ENCODE results near the gene IL11RA.
"Not testable (repeated sequence)": the region's sequence is repeated elsewhere in the genome, so short reads cannot be mapped to it uniquely, and the experiment has no call there.

Gene IL11RA

DNA sequence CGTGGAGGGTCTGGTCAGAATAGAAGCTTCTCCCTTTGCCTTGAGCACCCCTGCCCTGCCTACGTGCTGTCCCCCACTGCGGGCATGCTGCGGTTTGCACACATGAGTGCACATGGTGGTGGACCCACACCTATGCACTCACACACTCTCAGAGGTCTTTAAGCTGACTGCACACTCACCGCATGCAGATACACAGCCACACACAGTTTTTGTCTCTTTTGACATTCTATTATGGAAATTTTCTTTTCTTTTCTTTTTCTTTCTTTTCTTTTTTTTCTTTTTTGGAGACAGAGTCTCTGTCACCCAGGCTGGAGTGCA is 22.5 kb upstream of the IL11RA start:
- DNase-seq (ENCODE audit: low read depth), result no peak

- no peak for DNase-seq (ENCODE audit: low read depth)
Observed at GRCh38 chr9:34630402-34631154, 21.4 kb upstream of the IL11RA start.

GRCh38 chr9:34633166-34633565 is 18.8 kb upstream of the IL11RA start:
- no peak for DNase-seq (ENCODE audit: low read depth)

- DNase-seq (ENCODE audit: low read depth), result peak; percentile 64
Observed at GRCh38 chr9:34633851-34634550, 18.0 kb upstream of the IL11RA start.

GRCh38 chr9:34634551-34635248 is 17.3 kb upstream of the IL11RA start:
- no peak for DNase-seq (ENCODE audit: low read depth)

DNA sequence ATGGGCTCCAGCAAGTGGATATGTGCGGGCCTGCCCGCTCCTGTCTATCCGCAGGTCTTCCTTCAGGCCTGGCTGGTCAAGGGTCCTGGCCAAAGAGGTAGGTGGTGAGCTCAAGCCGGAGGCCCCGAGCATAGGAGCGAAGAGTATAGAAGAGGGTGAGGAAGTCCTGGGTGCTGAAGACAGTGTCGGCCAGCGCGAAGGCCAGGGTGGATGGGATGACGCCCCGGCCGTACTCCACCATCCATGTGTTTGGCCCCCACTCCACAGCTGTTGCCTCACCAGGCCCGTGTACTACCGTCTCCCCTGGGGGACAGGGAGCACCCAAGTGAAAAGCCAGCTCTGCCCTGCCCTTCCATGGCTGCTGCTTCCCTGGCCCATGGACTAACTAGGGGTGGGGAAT is 16.4 kb upstream of the IL11RA start:
- DNase-seq (ENCODE audit: low read depth), result no peak

- no peak for DNase-seq (ENCODE audit: low read depth)
Observed at GRCh38 chr9:34636791-34637355, 15.1 kb upstream of the IL11RA start.

GRCh38 chr9:34637356-34638137 is 14.4 kb upstream of the IL11RA start, which contains the start of gene SIGMAR1:
Gene SIGMAR1 (minus strand): TSS chr9:34637787. CDS start chr9:34637697, 90 bp downstream.
- peak; percentile 88 for DNase-seq (ENCODE audit: low read depth)

DNA sequence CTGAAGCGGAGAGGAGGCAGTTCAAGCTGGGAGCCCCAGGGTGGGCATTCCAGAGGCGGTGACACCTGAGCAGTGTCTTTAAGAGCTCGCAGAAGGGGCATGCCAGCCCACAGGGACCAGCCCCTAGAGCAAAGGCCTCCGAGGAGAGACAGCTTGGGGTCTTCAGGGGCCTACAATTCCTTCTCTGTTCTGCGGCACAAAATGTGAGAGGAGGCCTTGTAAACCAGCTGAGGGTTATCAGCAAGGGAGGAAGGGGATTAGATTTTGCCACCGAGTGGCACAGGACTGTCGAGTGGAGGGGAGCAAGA is 13.9 kb upstream of the IL11RA start:
- DNase-seq (ENCODE audit: low read depth), result no peak

GRCh38 chr9:34639322-34639721 is 12.7 kb upstream of the IL11RA start:
- not testable (repeated sequence) for DNase-seq (ENCODE audit: low read depth)

- no peak for DNase-seq (ENCODE audit: low read depth)
Observed at GRCh38 chr9:34642679-34643078, 9.3 kb upstream of the IL11RA start.

DNA sequence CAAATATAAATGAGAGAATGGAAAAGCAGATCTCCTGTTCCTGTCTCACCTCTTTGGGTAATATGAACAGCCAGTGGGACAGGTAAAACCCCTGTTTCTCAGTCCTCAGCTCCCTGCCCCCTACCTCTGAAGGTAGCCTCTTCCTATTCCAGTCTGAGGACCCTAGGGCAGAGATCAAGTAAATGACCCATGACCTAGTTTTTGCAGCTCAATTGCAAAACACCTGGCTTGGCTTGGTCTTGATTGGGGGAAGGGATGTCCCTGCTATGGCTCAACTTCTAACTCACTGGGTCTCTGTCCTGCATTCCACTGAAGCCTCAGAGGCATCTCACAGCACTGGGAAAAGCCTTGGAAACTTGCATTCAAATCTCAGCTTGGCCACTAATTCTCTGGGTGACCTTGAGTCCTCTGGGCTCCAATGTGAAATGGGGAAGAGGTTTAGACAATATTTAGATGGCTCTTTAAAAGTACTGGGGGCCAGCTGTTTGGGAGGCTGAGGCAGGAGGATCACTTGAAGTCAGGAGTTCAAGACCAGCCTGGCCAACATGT is 7.1 kb upstream of the IL11RA start:
- no peak for DNase-seq (ENCODE audit: low read depth)

DNA sequence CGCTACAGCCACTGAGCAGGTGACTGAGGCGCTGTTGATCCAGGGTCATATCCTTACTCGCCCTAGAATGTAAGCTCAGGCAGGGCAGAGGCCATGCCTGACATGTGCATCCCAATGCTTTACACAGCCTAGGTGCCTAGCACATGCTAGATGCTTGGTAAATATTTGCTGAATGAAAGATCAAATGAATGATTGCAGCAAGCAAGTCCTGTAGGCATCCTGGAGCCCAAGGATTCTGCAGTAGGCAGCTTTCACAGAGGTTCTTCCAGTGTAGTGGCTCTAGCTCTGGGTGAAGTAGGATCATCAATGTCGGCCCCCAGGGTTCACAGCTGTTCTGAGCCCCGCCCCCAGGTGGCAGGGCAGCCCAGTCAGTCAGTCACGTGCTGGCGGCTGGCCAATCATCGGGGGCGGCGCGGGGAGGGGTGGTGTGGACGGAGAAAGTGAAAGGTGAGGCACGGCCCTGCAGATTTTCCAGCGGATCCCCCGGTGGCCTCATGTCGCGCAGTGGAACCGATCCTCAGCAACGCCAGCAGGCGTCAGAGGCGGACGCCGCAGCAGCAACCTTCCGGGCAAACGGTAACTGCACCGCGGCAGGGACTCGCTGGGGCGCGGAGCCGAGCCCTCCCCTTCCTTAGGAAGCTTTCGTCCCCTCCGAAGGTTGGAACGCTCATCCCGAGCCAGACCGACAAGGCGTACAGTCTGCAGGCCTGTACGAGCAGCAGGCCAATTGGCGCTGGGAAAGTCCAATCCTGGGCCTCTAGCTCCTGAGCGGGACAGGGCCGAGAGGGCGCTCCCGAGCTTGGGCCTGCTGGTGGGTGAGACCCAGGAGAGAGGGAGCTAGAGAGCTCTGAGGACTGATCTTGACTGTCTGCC is 5.5 kb upstream of the IL11RA start, which contains the start of gene GALT:
Gene GALT (plus strand): TSS at position 465 of the 873 bp plus-strand sequence. CDS start 30 bp downstream, at position 495.
- peak; percentile 95 for DNase-seq (ENCODE audit: low read depth)

DNA sequence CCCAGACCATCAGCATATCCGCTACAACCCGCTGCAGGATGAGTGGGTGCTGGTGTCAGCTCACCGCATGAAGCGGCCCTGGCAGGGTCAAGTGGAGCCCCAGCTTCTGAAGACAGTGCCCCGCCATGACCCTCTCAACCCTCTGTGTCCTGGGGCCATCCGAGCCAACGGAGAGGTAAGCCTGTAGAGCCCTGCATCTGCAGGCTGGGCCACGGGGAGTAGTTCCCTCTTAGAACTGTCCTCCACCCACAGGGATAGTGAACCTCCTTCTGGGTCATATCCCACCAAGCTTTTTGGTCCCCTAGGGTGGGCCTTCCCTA is 4.9 kb upstream of the IL11RA start:
- no peak for DNase-seq (ENCODE audit: low read depth)

DNA sequence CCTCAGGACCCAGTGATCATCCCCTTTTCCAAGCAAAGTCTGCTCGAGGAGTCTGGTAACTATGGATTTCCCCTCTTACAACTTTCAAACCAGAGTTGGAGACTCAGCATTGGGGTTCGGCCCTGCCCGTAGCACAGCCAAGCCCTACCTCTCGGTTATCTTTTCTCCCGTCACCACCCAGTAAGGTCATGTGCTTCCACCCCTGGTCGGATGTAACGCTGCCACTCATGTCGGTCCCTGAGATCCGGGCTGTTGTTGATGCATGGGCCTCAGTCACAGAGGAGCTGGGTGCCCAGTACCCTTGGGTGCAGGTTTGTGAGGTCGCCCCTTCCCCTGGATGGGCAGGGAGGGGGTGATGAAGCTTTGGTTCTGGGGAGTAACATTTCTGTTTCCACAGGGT is 4.3 kb upstream of the IL11RA start:
- no peak for DNase-seq (ENCODE audit: low read depth)

GRCh38 chr9:34648673-34649072 is 3.3 kb upstream of the IL11RA start:
- no peak for DNase-seq (ENCODE audit: low read depth)

DNA sequence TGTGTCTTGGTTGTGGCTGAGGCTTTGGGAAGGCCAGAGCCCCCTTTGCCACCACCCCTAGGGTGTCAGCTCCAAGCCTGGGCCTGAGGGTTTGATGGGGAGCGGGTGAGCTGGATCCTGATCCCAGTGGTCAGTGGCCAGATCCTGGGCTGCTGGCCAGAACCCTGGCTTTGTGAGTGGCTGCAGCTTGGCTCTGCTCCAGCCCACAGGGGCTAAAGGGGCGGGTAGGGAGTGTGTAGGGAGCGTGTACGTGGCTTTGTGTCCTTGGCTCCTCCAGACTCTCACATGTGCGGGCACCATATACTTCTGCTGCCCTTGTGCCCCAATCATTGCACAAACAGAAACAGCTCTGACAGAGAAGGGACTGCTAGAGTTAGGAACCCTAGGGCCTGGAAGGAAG is 1.2 kb upstream of the IL11RA start:
- no peak for DNase-seq (ENCODE audit: low read depth)

GRCh38 chr9:34651321-34651720 is 664 bp upstream of the IL11RA start:
- no peak for DNase-seq (ENCODE audit: low read depth)

GRCh38 chr9:34652602-34653000 is 616 bp downstream of the IL11RA start:
- no peak for DNase-seq (ENCODE audit: low read depth)

- DNase-seq (ENCODE audit: low read depth), result no peak
Observed at GRCh38 chr9:34653151-34654072, 1.4 kb downstream of the IL11RA start.
